HG03520 (cell line): ENCODE results near the gene MCF2L.

Source experiments
- ATAC-seq: cut with Tn5 transposase; IDR thresholded peaks from one replicate; pipeline ENCODE4 v1.9.1; 2021; ENCODE audit warnings: mild to moderate bottlenecking, moderate library complexity; ENCODE audit not compliant: unreplicated experiment

MCF2L gene

DNA sequence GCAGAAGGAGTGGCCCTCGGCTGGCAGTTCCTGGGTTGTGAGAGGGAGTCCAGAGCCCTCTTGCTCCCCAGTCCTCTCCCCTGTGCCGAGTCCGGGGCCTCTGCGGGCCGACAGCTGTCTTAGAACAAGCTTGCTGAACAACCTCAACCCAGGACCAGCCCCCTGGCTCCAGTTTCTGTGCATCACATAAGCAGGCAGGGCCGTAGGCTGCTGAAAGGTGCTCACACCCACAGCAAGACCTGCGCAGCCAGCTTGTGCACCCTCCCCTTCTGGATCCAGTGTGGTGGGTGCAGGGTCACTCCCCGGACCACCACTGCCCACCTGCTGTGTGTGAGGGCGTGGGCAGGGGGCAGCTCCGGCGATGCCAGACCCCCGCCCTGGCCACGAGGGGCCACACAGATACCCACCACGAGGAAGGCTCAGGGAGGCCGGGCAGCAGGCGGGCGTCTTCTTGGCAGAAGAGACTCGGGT is 111.4 kb downstream of the MCF2L start:
- no peak for ATAC-seq

DNA sequence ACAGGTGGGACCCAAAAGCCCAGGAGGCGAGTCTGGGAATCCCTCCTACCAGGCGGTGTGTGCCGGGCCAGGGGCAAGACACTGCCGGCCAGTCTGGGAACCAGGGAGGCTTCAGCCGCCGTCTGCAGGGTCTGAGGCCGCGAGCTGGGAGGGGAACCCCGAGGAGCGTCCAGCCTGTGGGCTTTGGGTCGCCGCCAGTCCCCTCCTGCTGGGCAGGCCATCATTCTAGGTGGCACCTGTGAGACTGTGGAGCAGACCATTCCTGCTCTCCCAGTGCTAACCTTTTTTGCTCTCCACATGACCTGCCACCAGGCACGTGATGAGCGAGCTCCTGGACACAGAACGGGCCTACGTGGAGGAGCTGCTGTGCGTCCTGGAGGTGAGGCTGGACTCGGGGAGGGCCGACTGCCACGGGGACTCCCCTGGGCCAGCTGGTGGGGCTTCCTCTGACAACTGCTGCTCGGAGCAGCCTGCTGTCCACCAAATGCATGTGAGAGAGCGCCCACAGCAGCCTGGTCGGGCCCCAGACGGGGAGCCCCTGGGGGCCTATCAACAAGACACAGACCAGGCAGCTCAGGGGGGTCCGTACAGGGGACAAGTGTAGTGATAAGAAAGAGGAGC is 112.0 kb downstream of the MCF2L start:
- no peak for ATAC-seq

DNA sequence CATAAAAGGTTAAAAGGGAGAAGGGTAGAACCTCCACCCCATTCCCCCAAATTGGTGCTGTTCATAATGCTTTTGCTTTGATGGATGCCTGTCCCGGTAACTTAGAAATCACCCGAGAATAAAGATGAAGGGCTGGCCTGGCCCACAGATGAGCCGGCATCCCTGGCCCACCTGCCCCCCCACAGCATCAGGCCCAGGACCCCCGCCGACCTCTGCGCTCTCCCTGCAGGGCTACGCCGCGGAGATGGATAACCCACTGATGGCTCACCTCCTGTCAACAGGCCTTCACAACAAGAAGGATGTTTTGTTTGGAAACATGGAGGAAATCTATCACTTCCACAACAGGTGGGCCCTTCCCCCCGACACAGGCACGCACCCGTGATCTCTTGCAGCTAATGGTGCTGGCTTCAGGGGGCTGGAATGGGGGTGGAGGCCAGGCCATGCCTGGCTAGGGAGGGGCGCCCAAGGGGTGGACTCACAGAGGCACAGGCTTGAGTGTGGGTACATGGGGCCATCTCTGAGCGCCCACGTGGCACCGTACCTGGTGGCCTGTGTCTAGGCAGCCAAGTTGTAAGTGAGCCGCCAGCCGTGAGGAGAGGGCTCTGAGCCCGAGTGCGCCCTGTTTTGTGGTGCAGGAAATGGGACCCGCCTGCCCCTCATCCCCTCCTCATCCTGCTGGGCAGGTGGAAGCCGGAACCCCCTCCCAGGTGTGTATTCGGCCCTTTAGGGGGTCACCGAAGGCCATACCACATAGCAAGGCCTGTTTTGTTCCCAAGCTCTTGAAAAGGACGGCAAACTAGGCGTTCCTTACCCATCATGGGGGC is 113.4 kb downstream of the MCF2L start:
- no peak for ATAC-seq

DNA sequence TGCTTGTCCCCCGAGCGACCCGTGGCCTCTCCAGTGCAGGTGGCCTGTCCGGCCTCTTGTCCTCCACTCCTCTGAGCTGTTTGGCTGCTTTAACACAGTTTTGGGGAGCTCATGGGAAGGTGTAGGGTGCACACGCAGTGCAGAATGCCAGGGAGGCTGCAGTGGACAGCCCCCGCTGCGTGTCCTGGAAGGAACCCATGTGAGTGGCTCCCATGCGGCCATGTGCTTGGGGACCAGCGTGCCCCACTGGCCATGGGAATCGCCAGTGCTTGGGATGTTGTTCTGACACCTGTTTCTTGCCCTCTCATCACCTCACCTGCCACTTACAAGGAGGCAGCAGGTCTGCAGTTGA is 114.0 kb downstream of the MCF2L start:
- ATAC-seq: no peak

DNA sequence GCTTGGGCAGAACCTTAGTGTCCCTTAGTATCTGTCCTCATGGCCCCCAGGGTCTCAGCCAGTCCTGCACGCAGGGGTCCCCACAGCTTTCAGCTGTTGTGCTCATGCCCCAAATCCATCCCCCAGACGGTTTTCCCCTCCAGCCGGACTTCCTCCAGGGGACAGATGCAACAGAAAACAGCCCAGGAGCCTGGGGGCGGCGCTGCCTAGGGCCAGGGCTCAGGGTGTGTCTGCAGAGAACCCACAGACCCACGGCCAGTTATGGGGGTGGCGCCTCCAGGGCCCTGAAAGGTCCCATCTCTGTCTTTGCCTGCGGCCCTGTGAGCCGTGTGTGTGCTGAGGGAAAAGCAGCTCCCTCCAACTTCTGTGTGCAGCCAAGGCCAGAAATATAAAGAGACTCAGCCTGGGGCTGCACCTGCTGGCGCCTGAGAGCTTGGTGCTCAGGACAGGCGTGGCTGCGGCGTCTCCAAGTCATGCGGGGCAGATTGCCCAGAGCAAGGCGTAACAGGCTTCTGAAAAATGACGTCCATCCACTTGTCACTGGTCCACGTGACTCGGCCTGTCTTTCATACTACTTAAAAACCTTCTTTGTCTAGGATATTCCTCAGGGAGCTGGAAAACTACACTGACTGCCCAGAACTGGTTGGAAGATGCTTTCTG is 114.5 kb downstream of the MCF2L start:
- ATAC-seq: no peak

DNA sequence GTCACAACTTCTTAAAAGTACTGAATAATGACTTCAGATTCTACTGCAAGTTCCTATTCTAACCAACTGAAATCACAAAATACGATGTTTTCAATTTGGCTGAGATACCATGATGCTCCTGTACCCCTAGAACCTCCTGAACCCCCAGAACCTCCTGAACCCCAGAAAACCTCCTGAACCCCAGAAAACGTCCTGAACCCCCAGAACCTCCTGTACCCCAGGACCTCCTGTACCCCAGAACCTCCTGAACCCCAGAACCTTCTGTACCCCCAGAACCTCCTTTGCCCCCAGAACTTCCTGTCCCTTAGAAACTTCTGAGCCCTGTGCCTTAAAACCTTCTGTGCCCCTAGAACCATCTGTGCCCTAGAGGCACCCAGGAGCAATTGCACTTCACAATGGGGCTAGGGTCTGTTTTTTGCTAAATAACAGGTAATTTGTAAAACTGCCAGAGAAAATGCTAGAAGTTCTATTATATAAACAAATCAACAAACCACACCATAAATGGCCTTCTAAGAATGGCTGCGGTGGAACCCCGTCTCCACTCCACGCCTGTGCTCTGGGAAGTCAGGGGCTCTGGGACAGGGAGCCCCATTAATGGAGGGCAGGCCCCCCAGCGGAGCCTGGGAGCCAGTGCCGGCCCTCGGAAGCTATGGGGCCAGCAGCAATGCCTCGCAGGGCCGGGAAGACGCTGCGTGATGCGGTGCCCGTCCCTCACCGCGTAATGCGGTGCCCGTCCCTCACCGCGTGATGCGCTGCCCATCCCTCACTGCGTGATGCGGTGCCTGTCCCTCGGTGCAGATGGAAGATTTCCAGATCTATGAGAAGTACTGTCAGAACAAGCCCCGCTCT is 115.3 kb downstream of the MCF2L start:
- ATAC-seq: no peak

DNA sequence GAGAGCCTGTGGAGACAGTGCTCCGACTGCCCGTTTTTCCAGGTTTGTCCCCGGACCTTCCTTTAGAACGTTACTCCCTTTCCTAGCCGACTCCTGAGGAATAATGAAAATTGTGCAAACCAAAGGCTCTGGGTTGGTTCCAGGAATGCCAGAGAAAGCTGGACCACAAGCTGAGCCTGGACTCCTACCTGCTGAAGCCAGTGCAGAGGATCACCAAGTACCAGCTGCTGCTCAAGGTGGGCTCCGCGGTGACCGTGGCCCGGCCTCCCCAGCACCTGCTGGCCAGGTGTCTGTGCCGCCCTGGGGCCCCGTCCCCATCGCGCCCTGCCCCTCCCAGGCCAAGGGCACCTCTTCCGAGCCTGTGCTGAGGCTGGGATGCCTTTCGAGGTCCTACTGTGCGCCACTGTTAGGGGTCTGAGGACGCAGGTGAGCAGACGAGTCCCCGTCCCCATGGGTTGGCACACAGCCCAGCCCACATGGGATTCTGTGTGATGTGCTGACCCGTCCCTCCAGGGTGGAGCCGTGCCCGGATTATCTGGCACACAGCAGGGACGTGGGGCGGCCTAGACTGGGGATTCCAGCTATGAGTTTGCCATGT is 116.0 kb downstream of the MCF2L start:
- ATAC-seq: no peak

DNA sequence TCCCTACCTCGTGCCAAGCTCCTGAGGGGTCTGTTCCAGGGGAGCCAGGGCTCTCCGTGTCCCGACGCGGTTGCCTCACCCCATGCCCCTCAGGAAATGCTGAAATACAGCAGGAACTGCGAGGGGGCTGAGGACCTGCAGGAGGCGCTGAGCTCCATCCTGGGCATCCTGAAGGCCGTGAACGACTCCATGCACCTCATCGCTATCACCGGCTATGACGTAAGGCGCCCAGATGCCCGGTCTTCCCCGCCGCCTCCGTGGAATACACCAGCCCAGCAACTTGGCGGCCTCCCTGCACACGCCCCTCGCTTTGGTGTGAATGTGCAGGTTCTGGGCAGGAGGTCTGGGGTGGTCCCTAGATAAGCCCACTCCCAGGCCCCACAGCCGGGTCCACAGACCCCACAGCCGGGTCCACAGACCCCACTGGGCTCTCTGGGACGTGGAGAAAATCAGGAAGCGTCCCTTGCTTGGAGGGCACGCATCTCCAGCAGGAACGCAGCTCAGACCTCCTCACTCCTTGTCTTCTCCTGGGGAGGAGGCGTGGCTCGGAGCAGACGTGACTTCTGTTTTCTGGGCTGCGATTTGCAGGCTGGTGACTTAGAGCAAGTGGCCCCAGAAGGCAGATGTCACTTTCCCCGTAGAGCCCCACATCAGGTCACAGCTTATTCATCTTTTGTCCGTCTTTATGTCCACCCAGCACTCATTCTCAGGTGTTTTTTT is 117.2 kb downstream of the MCF2L start:
- ATAC-seq: no peak

DNA sequence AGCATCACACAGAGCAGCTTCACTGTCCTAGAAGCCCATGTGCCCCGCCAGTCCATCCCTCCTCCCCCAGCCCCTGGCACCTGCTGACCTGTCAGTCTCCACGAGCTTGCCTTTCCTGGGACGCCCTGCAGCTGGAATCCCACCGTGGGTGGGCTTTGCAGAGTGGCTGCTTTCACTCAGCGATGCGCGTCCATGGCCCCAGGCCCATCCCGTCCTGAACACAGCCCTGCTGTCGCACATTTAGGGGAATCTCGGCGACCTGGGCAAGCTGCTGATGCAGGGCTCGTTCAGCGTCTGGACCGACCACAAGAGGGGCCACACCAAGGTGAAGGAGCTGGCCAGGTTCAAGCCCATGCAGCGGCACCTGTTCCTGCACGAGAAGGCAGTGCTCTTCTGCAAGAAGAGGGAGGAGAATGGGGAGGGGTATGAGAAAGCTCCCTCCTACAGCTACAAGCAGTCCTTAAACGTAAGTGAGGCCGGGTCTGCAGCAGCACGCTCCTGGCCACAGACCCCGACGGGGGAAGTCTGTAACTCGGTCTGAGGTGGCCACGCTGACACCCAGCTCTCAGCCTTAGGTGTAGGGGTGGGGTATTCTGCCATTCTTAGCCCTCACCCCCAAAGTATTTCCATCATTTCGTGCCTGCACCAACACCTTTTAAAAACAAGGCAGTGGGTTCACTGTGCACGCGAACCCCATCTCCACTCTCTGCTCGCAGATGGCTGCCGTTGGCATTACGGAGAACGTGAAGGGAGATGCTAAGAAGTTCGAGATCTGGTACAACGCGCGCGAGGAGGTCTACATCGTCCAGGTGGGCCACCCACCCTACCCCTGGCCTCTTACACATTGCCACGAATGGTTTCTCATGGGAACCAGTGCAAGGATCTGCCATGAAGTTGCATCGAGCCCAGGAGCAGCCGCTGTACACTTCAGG is 118.2 kb downstream of the MCF2L start:
- no peak for ATAC-seq

DNA sequence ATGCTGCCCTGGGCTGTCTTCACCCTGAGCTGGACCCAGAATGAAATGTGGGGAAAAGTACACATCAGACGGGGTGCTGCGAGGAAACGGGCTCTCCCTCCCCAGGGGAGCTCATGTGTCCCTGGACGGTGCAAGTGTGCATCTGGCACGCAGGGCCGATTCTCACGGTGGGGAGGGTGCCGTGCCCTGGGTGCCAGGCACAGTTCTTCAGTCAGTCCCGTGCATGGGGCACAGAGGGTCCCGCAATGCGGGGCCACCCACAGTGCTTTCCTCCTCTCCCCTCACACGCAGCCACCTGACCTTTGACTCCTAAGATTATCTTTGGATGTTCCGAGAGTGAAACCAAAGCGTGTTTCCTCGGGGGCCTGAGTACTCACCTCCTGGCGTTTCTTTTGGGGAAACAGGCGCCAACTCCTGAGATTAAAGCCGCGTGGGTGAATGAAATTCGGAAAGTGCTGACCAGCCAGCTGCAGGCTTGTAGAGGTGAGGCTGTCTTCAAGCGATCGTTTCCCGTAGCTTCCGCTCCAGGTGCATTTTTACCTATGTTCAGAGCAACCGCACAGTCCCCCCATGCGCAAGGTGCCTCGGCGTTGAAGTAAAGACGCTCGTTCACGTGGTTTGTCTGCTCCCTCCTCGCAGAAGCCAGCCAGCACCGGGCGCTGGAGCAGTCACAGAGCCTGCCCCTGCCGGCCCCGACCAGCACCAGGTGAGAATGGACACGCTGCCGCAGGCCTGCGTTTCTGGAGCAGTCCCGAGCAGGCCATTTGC is 119.1 kb downstream of the MCF2L start:
- ATAC-seq: no peak

DNA sequence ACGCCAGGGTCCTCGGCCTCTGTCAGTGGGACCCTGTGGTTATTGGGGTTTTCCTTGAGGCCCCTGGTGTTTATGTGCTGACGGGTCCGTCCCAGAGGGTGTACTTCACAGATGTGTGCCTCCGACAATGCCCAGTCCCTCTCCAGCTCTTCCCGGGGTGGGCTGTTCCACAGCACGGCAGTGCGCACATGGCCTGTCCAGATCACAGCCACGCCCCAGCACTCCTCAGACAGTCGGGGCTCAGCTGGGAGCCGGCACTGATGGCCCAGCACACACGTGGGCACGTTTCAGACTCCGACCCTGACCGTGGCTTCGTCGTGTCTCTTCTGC is 119.6 kb downstream of the MCF2L start:
- no peak for ATAC-seq

DNA sequence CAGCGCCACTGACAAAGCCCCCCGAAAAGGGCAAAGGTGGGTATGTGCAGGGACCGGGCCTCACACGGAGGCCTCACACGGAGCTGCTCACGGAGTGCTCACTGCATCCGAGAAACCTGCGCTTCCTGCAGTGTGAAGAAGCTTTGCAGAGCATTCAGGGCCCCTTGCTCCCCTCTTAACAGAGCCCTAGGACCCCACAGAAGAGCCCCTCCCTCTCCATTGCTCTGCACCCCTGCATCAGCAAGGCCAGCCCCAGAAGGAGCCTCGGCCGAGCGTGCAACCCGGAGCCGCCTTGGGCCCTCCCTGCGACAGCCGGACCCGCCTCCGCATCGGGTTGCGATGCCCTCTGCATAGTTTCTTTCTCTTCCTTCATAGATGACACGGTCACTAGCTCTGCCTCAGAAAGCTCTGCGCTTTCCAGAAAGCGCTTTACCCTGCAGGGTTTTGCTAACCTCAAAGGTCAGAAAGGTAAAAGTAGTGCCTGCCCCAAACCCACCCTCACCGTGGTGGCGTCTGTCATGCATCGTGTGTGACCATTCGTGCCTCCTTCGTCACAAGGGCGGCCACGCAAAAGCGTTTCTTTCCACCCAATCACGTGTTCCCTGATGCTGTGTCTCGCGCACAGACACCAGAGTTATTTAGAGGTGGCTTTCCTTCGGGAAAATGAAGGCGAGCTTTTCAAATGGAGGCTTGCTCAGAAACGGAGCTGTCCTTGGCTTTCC is 120.8 kb downstream of the MCF2L start:
- no peak for ATAC-seq

DNA sequence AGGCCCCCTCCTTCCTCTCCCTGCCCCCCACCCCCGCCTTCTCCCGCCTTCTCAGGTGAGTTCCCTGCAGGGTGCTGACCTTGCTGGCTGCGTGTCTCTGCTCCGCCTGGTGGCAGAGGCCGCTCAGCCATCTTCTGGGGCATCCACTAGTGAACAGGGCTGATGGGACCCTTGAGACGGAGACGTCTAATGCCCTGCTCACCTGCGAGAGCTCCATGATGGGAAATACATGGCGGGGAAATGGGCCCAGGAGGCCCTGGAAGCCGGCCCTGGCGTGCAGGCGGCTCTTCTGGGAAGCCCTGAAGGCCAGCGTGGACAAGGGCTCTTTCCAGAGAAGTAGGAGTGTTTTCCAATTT is 121.4 kb downstream of the MCF2L start:
- no peak for ATAC-seq

DNA sequence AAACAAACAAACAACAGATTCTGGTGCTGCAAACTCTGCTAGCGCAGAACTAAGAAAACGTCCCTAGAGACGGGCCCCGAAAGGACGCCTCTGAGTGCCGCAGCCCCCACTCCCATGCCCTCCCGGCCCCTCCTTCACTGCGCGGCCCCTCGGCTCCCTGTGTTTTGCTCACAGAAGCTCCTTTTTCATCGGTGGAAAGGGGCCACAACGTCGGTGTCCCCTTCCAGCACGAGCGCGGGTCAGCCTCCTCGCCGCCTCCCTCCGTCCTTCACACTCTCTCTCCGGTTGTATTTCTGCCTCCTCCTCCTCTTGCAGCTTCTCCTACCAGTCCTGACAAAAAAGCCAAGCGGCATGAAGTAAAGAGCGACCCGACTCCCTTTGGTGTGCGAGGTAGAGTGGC is 121.8 kb downstream of the MCF2L start:
- no peak for ATAC-seq

DNA sequence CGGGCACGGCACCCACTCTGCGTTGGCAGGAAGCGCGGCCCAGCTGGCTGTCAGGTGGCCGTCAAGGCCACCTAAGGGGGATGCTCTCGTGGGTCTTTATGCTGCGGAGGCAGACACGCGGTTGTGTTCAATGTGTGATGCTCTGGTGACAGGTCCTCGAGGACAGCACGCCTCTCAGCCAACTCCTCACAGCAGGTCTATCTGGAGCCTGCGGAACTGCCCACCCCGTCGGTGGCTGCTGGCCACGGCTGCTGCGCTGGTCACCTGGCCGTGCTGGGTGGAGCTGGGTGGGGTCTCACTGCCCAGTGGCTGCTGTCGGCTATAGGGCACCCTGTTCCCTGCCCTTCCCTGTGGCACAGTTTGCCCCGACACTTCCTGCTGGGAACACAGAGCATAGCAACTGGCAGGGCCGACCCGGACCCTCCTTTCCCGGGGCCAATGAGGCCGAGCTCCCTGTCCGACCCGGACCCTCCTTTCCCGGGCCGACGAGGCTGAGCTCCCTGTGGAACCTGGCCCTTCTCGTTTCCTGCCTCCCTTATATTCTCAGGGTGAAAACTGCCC is 122.3 kb downstream of the MCF2L start:
- no peak for ATAC-seq

DNA sequence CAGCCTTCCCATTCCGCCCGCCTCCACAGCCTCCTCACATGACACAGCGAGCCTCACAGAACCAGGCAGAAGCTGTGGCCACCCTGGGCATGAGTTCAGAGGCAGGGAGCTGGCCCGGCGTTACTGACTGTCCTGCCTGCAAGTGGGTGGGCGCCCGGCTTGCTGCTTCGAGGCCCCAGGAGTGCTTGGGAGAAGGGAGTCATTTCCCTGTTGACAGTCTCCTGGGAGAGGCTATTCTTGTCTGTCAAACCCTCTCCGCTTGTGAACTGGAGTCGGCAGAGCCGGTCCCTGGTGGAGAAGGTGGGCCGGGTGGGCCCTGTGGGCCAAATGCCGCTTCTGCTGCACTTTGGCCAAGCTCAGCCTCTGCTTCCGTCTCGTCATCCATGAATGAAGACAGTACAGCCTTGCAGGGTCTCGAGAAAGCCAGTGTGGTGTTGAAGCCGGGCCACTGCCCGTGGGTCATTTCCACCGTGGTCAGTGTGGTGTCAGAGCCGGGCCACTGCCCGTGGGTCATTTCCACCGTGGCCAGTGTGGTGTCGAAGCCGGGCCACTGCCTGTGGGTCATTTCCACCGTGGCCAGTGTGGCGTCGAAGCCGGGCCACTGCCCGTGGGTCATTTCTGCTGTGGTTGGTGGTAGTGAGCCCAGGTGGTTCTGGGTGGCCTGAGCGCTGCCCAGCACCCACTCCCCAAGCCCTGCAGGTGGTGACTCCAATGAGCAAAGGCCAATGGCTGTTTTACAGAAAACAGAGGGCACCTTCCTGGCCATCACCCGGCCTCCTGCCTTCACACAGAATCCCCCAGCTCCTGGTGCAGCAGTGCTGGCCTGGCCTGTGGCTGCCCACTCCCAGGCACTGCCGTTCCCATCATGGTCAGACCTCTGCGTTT is 123.1 kb downstream of the MCF2L start:
- ATAC-seq: no peak
